Measurements from ENCODE around the gene PRSS3.
"Not testable (repeated sequence)": the region's sequence is repeated elsewhere in the genome, so short reads cannot be mapped to it uniquely, and the experiment has no call there.

Gene PRSS3

GRCh38 chr9:33795281-33795680 lies at the start of gene PRSS3:
TSS of gene PRSS3 (plus strand) at chr9:33795561. CDS start at chr9:33795574, 13 bp downstream.
- no peak for DNase-seq (ENCODE audit: low read depth)

GRCh38 chr9:33748633-33749304 lies 46.6 kb upstream of the PRSS3 start:
- DNase-seq (ENCODE audit: low read depth) = no peak

GRCh38 chr9:33749305-33749654 lies 46.1 kb upstream of the PRSS3 start:
- not testable (repeated sequence) for DNase-seq (ENCODE audit: low read depth)

- no peak for DNase-seq (ENCODE audit: low read depth)
Measured at GRCh38 chr9:33750307-33750838, 45.0 kb upstream of the PRSS3 start.

- no peak for DNase-seq (ENCODE audit: low read depth)
Measured at GRCh38 chr9:33750839-33751339, 44.5 kb upstream of the PRSS3 start.

GRCh38 chr9:33751536-33752129 lies 43.7 kb upstream of the PRSS3 start:
- no peak for DNase-seq (ENCODE audit: low read depth)

GRCh38 chr9:33752130-33752637 lies 43.2 kb upstream of the PRSS3 start:
- DNase-seq (ENCODE audit: low read depth) = no peak

- DNase-seq (ENCODE audit: low read depth) = not testable (repeated sequence)
Measured at GRCh38 chr9:33752789-33753188, 42.6 kb upstream of the PRSS3 start.

GRCh38 chr9:33759648-33760047 lies 35.7 kb upstream of the PRSS3 start:
- DNase-seq (ENCODE audit: low read depth) = not testable (repeated sequence)

GRCh38 chr9:33762343-33762742 lies 33.0 kb upstream of the PRSS3 start:
- no peak for DNase-seq (ENCODE audit: low read depth)

GRCh38 chr9:33763709-33764108 lies 31.7 kb upstream of the PRSS3 start:
- DNase-seq (ENCODE audit: low read depth) = not testable (repeated sequence)

GRCh38 chr9:33765411-33765810 lies 29.9 kb upstream of the PRSS3 start:
- DNase-seq (ENCODE audit: low read depth) = no peak

GRCh38 chr9:33770156-33770880 lies 25.0 kb upstream of the PRSS3 start:
- DNase-seq (ENCODE audit: low read depth) = not testable (repeated sequence)

GRCh38 chr9:33773135-33773534 lies 22.2 kb upstream of the PRSS3 start:
- not testable (repeated sequence) for DNase-seq (ENCODE audit: low read depth)

GRCh38 chr9:33774074-33774659 lies 21.2 kb upstream of the PRSS3 start:
- not testable (repeated sequence) for DNase-seq (ENCODE audit: low read depth)

GRCh38 chr9:33776578-33776977 lies 18.8 kb upstream of the PRSS3 start:
- DNase-seq (ENCODE audit: low read depth) = no peak

- DNase-seq (ENCODE audit: low read depth) = no peak
Measured at GRCh38 chr9:33778700-33779351, 16.5 kb upstream of the PRSS3 start.

- no peak for DNase-seq (ENCODE audit: low read depth)
Measured at GRCh38 chr9:33780276-33780675, 15.1 kb upstream of the PRSS3 start.

GRCh38 chr9:33781736-33782135 lies 13.6 kb upstream of the PRSS3 start:
- no peak for DNase-seq (ENCODE audit: low read depth)

- no peak for DNase-seq (ENCODE audit: low read depth)
Measured at GRCh38 chr9:33782395-33783152, 12.8 kb upstream of the PRSS3 start.

GRCh38 chr9:33785914-33786313 lies 9.4 kb upstream of the PRSS3 start:
- no peak for DNase-seq (ENCODE audit: low read depth)

All from GM04503 (cell line).